ENCODE data around the gene ICOSLG. TPM values are rescaled to one million over a fixed set of nuclear protein-coding genes. Genes with fewer than 3 reads are reported as not detected.

ICOSLG gene
- total RNA-seq, 5 donors from 2014 or later (not counting 1 experiment from before 2014, with no cell fraction given) = 7.9 to 16.7 (median 10.1) TPM

DNA sequence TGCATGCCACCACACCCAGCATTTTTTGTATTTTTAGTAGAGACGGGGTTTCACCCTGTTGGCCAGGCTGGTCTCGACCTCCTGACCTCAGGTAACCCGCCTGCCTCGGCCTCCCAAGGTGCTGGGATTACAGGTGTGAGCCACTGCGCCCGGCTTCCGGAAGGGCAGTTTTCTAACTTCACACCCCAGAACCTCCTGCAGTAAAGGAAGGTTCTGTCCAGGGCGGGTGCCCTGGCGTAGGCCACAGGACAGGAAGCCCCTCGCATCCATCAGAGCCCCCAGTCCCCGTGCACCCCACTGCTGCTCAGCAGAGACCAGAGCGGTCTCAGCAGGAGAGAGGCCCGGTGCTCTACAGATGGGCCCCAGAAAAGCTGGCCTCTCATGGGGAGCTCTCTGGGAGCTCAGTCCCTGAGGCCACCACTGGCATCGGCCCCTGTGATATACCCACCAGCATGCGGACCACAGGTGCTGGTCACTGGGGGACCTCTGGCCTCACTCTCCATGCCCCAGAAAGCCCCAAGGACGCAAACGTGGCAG lies 25.1 kb upstream of the ICOSLG start:
- CTCF ChIA-PET = no interaction called here

DNA sequence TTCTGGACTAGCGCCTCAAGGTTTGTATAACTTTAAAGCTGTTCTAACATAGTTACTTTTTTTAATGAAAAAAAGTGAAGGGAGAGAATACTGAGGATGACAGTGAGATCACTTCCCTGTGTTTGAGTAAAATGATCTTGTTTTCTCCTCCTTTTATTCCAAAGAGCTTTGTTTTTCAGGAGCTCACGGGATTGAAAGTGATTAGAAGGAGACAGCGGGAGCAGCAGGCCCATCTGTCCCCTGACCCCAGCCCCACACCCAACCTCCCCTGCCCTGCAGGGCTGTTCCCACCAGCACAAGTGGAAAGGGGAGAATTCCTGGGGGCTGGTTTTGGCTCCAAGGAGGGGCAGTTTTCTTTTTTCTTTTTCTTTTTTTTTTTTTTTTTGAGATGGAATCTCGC lies 23.0 kb upstream of the ICOSLG start:
- no peaks in the 10 kb centered on the region for H3K4me1 Mint-ChIP-seq
- DNase-seq = no peak
- H3K4me3 Mint-ChIP-seq = no peak overlapping the region
- ChIA-PET POLR2A (no interaction called here), CTCF (interaction anchor here in 1 of 2 donors (0.7 kb wide), 1 partner anchor 495 kb away, joined by 5 read pairs; no protein-coding TSS in a partner anchor)
- no peaks in the 10 kb centered on the region for H3K36me3 ChIP-seq (ENCODE audit: control insufficient read depth in 2 of 2, extremely low read depth in 1 of 2, insufficient read depth in 1 of 2, low read length in 1 of 2)
- no peak overlapping the region for H3K27ac Mint-ChIP-seq
- H3K36me3 Mint-ChIP-seq = no peaks in the 10 kb centered on the region
- H3K27me3 ChIP-seq (replicated peaks in 1 of 2; ENCODE audit: control insufficient read depth in 2 of 2, extremely low read depth in 1 of 2, insufficient read depth in 2 of 2, low read length in 1 of 2) = peaks cover 0 to 12% of the 10 kb centered on the region in 2 experiments
- ATAC-seq (replicated peaks in 1 of 4) = no peak
- H3K27me3 Mint-ChIP-seq = no peaks in the 10 kb centered on the region
- H3K4me1 ChIP-seq (ENCODE audit: control insufficient read depth in 1 of 2, extremely low read depth in 1 of 2, insufficient read depth in 2 of 2, low read length in 2 of 2) = no peaks in the 10 kb centered on the region
- H3K27ac ChIP-seq (ENCODE audit: low read length) = no peak overlapping the region
- H3K9me3 Mint-ChIP-seq = no peaks in the 10 kb centered on the region
- H3K4me3 ChIP-seq (ENCODE audit: control insufficient read depth in 1 of 2, extremely low read depth in 1 of 2, low read length in 1 of 2) = no peak overlapping the region
- H3K9me3 ChIP-seq = no peaks in the 10 kb centered on the region
- no CpG with 5 or more reads among the region's 4 CpGs for WGBS (ENCODE audit: insufficient coverage)

More for the DNA sequence above, 25.1 kb upstream of the ICOSLG start:
- ATAC-seq (replicated peaks in 1 of 4) (no peak), DNase-seq (no peak)
- H3K36me3 Mint-ChIP-seq = no peaks in the 10 kb centered on the region
- no peaks in the 10 kb centered on the region for H3K4me1 Mint-ChIP-seq
- Histone ChIP-seq H3K4me1 (ENCODE audit: control insufficient read depth in 1 of 2, extremely low read depth in 1 of 2, insufficient read depth in 2 of 2, low read length in 2 of 2) (no peaks in the 10 kb centered on the region), H3K9me3 (no peaks in the 10 kb centered on the region), H3K36me3 (ENCODE audit: control insufficient read depth in 2 of 2, extremely low read depth in 1 of 2, insufficient read depth in 1 of 2, low read length in 1 of 2) (no peaks in the 10 kb centered on the region), H3K4me3 (ENCODE audit: control insufficient read depth in 1 of 2, extremely low read depth in 1 of 2, low read length in 1 of 2) (no peak overlapping the region), H3K27ac (ENCODE audit: low read length) (no peak overlapping the region), H3K27me3 (replicated peaks in 1 of 2; ENCODE audit: control insufficient read depth in 2 of 2, extremely low read depth in 1 of 2, insufficient read depth in 2 of 2, low read length in 1 of 2) (peaks cover 0 to 10% of the 10 kb centered on the region in 2 experiments)
- H3K27me3 Mint-ChIP-seq = no peaks in the 10 kb centered on the region
- POLR2A ChIA-PET = no interaction called here
- no peak overlapping the region for H3K27ac Mint-ChIP-seq
- H3K9me3 Mint-ChIP-seq = no peaks in the 10 kb centered on the region
- 84% methylated on average over 16 of the region's 17 CpGs for WGBS (ENCODE audit: insufficient coverage)
- no peak overlapping the region for H3K4me3 Mint-ChIP-seq

DNA sequence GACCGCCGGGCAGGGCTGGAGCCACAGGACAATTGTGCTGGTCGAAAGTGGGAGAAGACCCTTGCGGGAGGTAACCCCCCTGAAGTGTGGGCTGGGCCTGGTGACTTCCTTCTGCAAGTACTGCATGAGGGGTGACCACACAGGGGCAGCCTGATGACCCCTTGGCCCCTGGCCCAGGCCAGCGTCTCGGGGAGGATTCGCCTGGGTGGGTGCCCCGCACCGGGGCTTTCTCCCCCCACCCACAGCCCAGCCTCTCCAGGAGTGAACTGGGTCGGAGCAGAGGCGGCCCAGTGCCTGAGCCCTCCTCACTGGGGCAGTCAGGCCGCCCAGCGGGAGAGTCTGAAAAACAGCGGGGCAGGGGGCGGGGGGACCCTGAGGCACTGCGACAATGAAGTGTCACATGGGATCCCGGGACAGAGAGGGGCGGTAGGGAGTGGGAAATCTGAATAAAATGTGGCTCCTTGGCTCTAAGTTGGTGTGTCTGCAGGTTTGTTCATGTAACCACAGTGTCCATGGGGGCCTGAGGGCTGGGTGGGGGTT lies 22.5 kb upstream of the ICOSLG start:
- H3K4me1 ChIP-seq (ENCODE audit: control insufficient read depth in 1 of 2, extremely low read depth in 1 of 2, insufficient read depth in 2 of 2, low read length in 2 of 2) = no peaks in the 10 kb centered on the region
- H3K36me3 ChIP-seq (ENCODE audit: control insufficient read depth in 2 of 2, extremely low read depth in 1 of 2, insufficient read depth in 1 of 2, low read length in 1 of 2) = no peaks in the 10 kb centered on the region
- peaks cover 0 to 16% of the 10 kb centered on the region in 2 experiments for H3K27me3 ChIP-seq (replicated peaks in 1 of 2; ENCODE audit: control insufficient read depth in 2 of 2, extremely low read depth in 1 of 2, insufficient read depth in 2 of 2, low read length in 1 of 2)
- ChIA-PET POLR2A (no interaction called here), CTCF (no interaction called here)
- Mint-ChIP-seq H3K27ac (no peak overlapping the region), H3K27me3 (no peaks in the 10 kb centered on the region), H3K4me3 (no peak overlapping the region), H3K4me1 (no peaks in the 10 kb centered on the region), H3K9me3 (no peaks in the 10 kb centered on the region), H3K36me3 (no peaks in the 10 kb centered on the region)
- WGBS (ENCODE audit: insufficient coverage) = 87% methylated on average over 13 of the region's 18 CpGs
- no peak overlapping the region for H3K27ac ChIP-seq (ENCODE audit: low read length)
- no peak for ATAC-seq (replicated peaks in 1 of 4)
- no peak for DNase-seq
- H3K9me3 ChIP-seq = no peaks in the 10 kb centered on the region
- H3K4me3 ChIP-seq (ENCODE audit: control insufficient read depth in 1 of 2, extremely low read depth in 1 of 2, low read length in 1 of 2) = no peak overlapping the region

DNA sequence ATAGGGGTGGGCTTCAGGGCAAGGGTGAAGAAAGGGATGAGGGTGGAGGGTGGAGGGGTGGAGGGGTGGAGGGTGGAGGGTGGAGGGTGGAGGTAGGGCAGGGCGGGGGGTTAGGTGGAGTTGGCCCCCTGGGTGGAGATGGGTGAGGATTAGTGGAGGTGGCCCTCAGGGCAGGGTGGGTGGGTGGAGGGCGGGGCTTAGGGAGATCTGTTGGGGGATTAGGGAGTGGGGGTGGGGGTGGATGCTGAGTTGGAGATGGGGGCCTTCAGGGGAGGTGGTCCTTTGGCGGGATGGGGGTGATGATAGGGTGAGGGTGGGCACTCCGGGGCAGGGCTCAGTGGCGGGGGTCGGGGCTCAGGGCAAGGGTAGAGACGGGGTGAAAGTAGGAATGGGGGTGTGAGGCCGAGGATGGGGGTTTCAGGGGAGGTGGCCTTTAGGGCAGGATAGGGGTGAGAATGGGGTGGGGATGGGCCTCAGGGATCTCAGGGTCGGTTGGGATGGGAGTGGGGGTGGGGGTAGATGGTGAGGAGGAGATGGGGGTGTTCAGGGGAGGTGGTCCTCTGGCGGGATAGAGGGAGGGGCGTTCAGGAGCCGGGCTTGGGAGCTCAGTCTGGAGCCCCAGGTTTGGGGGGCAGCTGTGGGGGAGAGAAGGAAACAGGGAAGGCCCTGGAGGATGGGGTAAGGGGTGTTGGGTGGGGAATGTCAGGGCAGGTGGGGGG lies 21.8 kb upstream of the ICOSLG start:
- no peaks in the 10 kb centered on the region for H3K4me1 ChIP-seq (ENCODE audit: control insufficient read depth in 1 of 2, extremely low read depth in 1 of 2, insufficient read depth in 2 of 2, low read length in 2 of 2)
- H3K9me3 ChIP-seq = no peaks in the 10 kb centered on the region
- Mint-ChIP-seq H3K27me3 (no peaks in the 10 kb centered on the region), H3K4me3 (no peak overlapping the region), H3K36me3 (no peaks in the 10 kb centered on the region), H3K9me3 (no peaks in the 10 kb centered on the region), H3K27ac (no peak overlapping the region), H3K4me1 (no peaks in the 10 kb centered on the region)
- no peak overlapping the region for H3K27ac ChIP-seq (ENCODE audit: low read length)
- H3K4me3 ChIP-seq (ENCODE audit: control insufficient read depth in 1 of 2, extremely low read depth in 1 of 2, low read length in 1 of 2) = no peak overlapping the region
- no peaks in the 10 kb centered on the region for H3K36me3 ChIP-seq (ENCODE audit: control insufficient read depth in 2 of 2, extremely low read depth in 1 of 2, insufficient read depth in 1 of 2, low read length in 1 of 2)
- ATAC-seq (replicated peaks in 1 of 4) (no peak), DNase-seq (no peak)
- WGBS (ENCODE audit: insufficient coverage) = 80% methylated on average over 7 of the region's 12 CpGs
- CTCF ChIA-PET = no interaction called here
- POLR2A ChIA-PET = no interaction called here
- H3K27me3 ChIP-seq (replicated peaks in 1 of 2; ENCODE audit: control insufficient read depth in 2 of 2, extremely low read depth in 1 of 2, insufficient read depth in 2 of 2, low read length in 1 of 2) = peaks cover 0 to 20% of the 10 kb centered on the region in 2 experiments

DNA sequence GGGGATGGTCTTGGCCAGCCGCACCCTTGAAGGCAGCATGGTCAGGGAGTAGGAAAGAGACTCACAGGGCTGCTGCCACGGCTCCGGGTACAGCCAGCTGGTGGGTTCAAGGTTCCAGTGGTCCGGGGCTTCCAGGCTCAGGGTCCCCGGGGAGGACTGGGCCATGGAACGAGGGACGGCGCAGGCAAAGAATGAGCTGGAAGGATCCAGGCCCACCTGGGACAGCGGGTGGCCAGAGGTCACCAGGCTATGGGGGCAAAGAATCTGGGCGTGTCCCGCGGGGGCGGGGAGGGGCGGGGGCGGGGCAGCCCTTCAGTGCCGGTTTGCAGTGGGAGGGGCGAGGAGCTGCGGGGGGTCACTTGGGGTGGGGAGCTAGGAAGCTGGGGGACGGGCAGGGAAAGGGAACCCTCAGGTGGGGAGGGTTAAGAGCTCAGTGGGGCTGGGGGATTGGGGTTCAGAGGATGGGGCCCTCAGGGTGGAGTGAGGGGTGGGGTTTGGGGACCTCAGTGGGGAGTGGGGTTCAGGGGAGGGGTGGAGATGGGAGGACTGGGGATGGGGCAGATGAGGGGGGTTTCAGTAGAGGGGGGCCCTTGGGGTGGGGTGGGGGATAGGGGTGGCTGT lies 21.0 kb upstream of the ICOSLG start, which contains the start of gene DNMT3L:
Gene DNMT3L, minus strand, starts transcription at position 223 of the 621 bp plus-strand sequence. CDS start 638 bp downstream, outside the sequence.
- no peak for ATAC-seq (replicated peaks in 1 of 4)
- 90% methylated on average over 15 of the region's 19 CpGs for WGBS (ENCODE audit: insufficient coverage)
- Histone ChIP-seq H3K27me3 (replicated peaks in 1 of 2; ENCODE audit: control insufficient read depth in 2 of 2, extremely low read depth in 1 of 2, insufficient read depth in 2 of 2, low read length in 1 of 2) (peaks cover 0 to 19% of the 10 kb centered on the region in 2 experiments), H3K36me3 (ENCODE audit: control insufficient read depth in 2 of 2, extremely low read depth in 1 of 2, insufficient read depth in 1 of 2, low read length in 1 of 2) (no peaks in the 10 kb centered on the region), H3K4me3 (ENCODE audit: control insufficient read depth in 1 of 2, extremely low read depth in 1 of 2, low read length in 1 of 2) (no peak within 1 kb of the TSS), H3K27ac (ENCODE audit: low read length) (no peak within 1 kb of the TSS), H3K9me3 (no peaks in the 10 kb centered on the region), H3K4me1 (ENCODE audit: control insufficient read depth in 1 of 2, extremely low read depth in 1 of 2, insufficient read depth in 2 of 2, low read length in 2 of 2) (no peaks in the 10 kb centered on the region)
- Mint-ChIP-seq H3K36me3 (no peaks in the 10 kb centered on the region), H3K9me3 (no peaks in the 10 kb centered on the region), H3K4me3 (no peak within 1 kb of the TSS), H3K27me3 (no peaks in the 10 kb centered on the region), H3K4me1 (no peaks in the 10 kb centered on the region), H3K27ac (no peak within 1 kb of the TSS)
- ChIA-PET POLR2A (no interaction called here), CTCF (interaction anchor here in 1 of 2 donors (0.6 kb wide), 1 partner anchor 501 kb away, joined by 6 read pairs; no protein-coding TSS in a partner anchor)
- DNase-seq = no peak

DNA sequence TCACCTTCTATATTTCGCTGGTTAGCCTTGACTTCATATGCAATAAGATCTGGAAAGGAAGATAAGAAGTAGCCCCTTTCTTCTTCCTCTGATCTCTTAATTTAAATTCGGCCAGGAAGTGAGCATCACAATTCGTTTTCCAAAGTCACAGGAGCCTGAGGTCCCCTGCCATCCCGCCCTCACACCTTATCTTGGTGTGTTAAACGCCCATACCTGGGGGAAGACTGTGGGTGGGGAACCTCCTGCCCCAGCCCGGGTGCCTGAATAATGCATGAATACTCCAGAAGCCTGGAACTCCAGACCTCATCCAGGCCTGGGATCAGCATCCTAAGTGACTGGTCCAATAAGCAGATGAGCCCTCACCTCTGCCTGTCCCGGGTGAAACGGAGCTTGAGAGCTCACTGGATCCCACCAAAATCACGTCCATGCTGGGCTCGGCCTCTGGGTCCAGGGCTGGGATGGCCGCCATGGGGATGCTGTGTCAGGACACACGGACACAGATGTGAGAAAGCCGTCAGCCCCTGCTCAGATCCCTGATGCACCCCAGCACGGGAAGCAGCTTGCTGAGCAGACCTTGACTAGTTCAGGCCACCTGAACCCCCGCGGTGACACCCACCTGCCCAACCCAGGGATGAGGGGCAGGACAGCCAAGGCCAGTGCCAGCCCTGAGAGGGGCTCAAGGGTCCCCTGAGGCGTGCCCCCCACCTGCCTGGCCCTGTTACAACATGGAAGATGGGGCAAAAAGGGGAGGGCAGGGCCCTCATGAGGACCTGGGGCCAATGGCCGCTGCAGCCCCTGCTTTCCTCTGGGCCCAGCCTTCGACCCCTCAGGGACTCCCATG lies 20.3 kb upstream of the ICOSLG start:
- H3K27me3 Mint-ChIP-seq = no peaks in the 10 kb centered on the region

More for the DNA sequence above, 20.3 kb upstream of the ICOSLG start:
- Histone ChIP-seq H3K36me3 (ENCODE audit: control insufficient read depth in 2 of 2, extremely low read depth in 1 of 2, insufficient read depth in 1 of 2, low read length in 1 of 2) (no peaks in the 10 kb centered on the region), H3K27me3 (replicated peaks in 1 of 2; ENCODE audit: control insufficient read depth in 2 of 2, extremely low read depth in 1 of 2, insufficient read depth in 2 of 2, low read length in 1 of 2) (peaks cover 0 to 17% of the 10 kb centered on the region in 2 experiments), H3K9me3 (no peaks in the 10 kb centered on the region), H3K4me1 (ENCODE audit: control insufficient read depth in 1 of 2, extremely low read depth in 1 of 2, insufficient read depth in 2 of 2, low read length in 2 of 2) (no peaks in the 10 kb centered on the region), H3K27ac (ENCODE audit: low read length) (no peak overlapping the region), H3K4me3 (ENCODE audit: control insufficient read depth in 1 of 2, extremely low read depth in 1 of 2, low read length in 1 of 2) (no peak overlapping the region)
- no peak for DNase-seq
- no peak overlapping the region for H3K27ac Mint-ChIP-seq
- H3K4me3 Mint-ChIP-seq = no peak overlapping the region
- no peak for ATAC-seq (replicated peaks in 1 of 4)
- 80% methylated on average over 15 of the region's 19 CpGs for WGBS (ENCODE audit: insufficient coverage)
- ChIA-PET POLR2A (no interaction called here), CTCF (no interaction called here)
- H3K4me1 Mint-ChIP-seq = no peaks in the 10 kb centered on the region
- no peaks in the 10 kb centered on the region for H3K36me3 Mint-ChIP-seq
- no peaks in the 10 kb centered on the region for H3K9me3 Mint-ChIP-seq
